Measurements from ENCODE around the gene NPPC. TPM values are rescaled to one million over a fixed set of nuclear protein-coding genes. Genes with fewer than 3 reads are reported as not detected.

Gene NPPC
- total RNA-seq, 1 experiment from 2014 or later, result 0.98 TPM

DNA sequence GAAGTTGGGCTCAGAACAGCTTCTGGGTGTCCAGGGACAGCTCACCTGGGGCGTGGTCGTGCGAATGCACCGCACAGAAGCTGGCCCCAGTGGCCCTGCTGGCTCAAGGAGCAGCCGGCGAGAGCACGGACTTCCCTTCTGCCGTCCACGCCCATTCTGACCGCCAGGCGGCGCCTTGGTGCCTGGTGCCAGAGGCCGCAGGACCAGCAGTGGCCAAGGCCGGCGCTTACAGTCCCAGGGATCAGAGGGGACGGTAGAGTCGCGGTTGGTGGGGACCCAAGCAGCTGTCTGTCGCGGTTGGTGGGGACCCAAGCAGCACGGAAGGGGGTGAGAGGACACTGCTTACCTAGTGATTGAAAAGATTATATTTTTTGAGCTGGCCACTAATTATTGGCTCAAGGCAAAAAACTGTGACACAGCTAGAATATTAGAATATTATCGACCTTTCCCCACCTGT lies 25.7 kb downstream of the NPPC start:
- CTCF ChIA-PET, result interaction anchor here (0.6 to 3.9 kb wide), 96 partner anchors 9 to 622 kb away, joined by 3 to 70 read pairs (median 4); partner anchors contain the start of genes COPS7B and NPPC
- Mint-ChIP-seq H3K4me3 (peak overlapping the region; percentile 34; the same call in 1 of the 2 replicates), H3K4me1 (peaks cover 3% of the 10 kb centered on the region; the same call in 1 of the 2 replicates), H3K9me3 (no peaks in the 10 kb centered on the region), H3K27me3 (ENCODE audit: low read depth) (no peaks in the 10 kb centered on the region), H3K36me3 (no peaks in the 10 kb centered on the region), H3K27ac (no peak overlapping the region)
- DNase-seq (ENCODE audit: low spot score) (peak; percentile 98), ATAC-seq (peak; percentile 95)
- POLR2A ChIA-PET, result no interaction called here
- TF ChIP-seq, protein P1, sequence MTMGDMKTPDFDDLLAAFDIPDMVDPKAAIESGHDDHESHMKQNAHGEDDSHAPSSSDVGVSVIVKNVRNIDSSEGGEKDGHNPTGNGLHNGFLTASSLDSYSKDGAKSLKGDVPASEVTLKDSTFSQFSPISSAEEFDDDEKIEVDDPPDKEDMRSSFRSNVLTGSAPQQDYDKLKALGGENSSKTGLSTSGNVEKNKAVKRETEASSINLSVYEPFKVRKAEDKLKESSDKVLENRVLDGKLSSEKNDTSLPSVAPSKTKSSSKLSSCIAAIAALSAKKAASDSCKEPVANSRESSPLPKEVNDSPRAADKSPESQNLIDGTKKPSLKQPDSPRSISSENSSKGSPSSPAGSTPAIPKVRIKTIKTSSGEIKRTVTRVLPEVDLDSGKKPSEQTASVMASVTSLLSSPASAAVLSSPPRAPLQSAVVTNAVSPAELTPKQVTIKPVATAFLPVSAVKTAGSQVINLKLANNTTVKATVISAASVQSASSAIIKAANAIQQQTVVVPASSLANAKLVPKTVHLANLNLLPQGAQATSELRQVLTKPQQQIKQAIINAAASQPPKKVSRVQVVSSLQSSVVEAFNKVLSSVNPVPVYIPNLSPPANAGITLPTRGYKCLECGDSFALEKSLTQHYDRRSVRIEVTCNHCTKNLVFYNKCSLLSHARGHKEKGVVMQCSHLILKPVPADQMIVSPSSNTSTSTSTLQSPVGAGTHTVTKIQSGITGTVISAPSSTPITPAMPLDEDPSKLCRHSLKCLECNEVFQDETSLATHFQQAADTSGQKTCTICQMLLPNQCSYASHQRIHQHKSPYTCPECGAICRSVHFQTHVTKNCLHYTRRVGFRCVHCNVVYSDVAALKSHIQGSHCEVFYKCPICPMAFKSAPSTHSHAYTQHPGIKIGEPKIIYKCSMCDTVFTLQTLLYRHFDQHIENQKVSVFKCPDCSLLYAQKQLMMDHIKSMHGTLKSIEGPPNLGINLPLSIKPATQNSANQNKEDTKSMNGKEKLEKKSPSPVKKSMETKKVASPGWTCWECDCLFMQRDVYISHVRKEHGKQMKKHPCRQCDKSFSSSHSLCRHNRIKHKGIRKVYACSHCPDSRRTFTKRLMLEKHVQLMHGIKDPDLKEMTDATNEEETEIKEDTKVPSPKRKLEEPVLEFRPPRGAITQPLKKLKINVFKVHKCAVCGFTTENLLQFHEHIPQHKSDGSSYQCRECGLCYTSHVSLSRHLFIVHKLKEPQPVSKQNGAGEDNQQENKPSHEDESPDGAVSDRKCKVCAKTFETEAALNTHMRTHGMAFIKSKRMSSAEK (CRISPR knock-in tag; IDR thresholded peaks at IDR 0.05; ENCODE audit: borderline replicate concordance), result no peak
- TF ChIP-seq JUN (CRISPR knock-in tag; IDR thresholded peaks at IDR 0.05) (no peak), ZNF396 (CRISPR knock-in tag; IDR thresholded peaks at IDR 0.05; ENCODE audit: borderline replicate concordance) (no peak), ZNF423 (CRISPR knock-in tag; IDR thresholded peaks at IDR 0.05) (no peak), ELF4 (CRISPR knock-in tag; IDR thresholded peaks at IDR 0.05; ENCODE audit: low read depth) (no peak), ZNF121 (CRISPR knock-in tag; IDR thresholded peaks at IDR 0.05) (no peak), ZNF263 (CRISPR knock-in tag; IDR thresholded peaks at IDR 0.05; ENCODE audit: low read depth) (no peak), KAT7 (CRISPR knock-in tag; IDR thresholded peaks at IDR 0.05; ENCODE audit: borderline replicate concordance) (no peak), ZNF317 (CRISPR knock-in tag; IDR thresholded peaks at IDR 0.05; ENCODE audit: borderline replicate concordance, low read depth) (no peak), TP53 (CRISPR knock-in tag; IDR thresholded peaks at IDR 0.05) (no peak), ZNF219 (CRISPR knock-in tag; IDR thresholded peaks at IDR 0.05; ENCODE audit: borderline replicate concordance) (no peak), ZNF138 (CRISPR knock-in tag; conservative IDR thresholded peaks at IDR 0.05) (no peak), ZNF671 (CRISPR knock-in tag; IDR thresholded peaks at IDR 0.05) (no peak), SP1 (CRISPR knock-in tag; conservative IDR thresholded peaks at IDR 0.05) (peak; percentile 48), NR2C2 (CRISPR knock-in tag; IDR thresholded peaks at IDR 0.05) (no peak), PRRX2 (CRISPR knock-in tag; IDR thresholded peaks at IDR 0.05) (0 out of 2 replicates have a peak, but pooled peaks have one; percentile 36)
- TF ChIP-seq, protein P2, sequence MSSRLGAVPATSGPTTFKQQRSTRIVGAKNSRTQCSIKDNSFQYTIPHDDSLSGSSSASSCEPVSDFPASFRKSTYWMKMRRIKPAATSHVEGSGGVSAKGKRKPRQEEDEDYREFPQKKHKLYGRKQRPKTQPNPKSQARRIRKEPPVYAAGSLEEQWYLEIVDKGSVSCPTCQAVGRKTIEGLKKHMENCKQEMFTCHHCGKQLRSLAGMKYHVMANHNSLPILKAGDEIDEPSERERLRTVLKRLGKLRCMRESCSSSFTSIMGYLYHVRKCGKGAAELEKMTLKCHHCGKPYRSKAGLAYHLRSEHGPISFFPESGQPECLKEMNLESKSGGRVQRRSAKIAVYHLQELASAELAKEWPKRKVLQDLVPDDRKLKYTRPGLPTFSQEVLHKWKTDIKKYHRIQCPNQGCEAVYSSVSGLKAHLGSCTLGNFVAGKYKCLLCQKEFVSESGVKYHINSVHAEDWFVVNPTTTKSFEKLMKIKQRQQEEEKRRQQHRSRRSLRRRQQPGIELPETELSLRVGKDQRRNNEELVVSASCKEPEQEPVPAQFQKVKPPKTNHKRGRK (CRISPR knock-in tag; IDR thresholded peaks at IDR 0.05; ENCODE audit: borderline replicate concordance), result no peak
- TF ChIP-seq, protein P3, sequence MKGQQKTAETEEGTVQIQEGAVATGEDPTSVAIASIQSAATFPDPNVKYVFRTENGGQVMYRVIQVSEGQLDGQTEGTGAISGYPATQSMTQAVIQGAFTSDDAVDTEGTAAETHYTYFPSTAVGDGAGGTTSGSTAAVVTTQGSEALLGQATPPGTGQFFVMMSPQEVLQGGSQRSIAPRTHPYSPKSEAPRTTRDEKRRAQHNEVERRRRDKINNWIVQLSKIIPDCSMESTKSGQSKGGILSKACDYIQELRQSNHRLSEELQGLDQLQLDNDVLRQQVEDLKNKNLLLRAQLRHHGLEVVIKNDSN (CRISPR knock-in tag; IDR thresholded peaks at IDR 0.05), result no peak
- TF ChIP-seq, protein P4, sequence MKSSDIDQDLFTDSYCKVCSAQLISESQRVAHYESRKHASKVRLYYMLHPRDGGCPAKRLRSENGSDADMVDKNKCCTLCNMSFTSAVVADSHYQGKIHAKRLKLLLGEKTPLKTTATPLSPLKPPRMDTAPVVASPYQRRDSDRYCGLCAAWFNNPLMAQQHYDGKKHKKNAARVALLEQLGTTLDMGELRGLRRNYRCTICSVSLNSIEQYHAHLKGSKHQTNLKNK (CRISPR knock-in tag; IDR thresholded peaks at IDR 0.05), result no peak
- TF ChIP-seq, protein P5, sequence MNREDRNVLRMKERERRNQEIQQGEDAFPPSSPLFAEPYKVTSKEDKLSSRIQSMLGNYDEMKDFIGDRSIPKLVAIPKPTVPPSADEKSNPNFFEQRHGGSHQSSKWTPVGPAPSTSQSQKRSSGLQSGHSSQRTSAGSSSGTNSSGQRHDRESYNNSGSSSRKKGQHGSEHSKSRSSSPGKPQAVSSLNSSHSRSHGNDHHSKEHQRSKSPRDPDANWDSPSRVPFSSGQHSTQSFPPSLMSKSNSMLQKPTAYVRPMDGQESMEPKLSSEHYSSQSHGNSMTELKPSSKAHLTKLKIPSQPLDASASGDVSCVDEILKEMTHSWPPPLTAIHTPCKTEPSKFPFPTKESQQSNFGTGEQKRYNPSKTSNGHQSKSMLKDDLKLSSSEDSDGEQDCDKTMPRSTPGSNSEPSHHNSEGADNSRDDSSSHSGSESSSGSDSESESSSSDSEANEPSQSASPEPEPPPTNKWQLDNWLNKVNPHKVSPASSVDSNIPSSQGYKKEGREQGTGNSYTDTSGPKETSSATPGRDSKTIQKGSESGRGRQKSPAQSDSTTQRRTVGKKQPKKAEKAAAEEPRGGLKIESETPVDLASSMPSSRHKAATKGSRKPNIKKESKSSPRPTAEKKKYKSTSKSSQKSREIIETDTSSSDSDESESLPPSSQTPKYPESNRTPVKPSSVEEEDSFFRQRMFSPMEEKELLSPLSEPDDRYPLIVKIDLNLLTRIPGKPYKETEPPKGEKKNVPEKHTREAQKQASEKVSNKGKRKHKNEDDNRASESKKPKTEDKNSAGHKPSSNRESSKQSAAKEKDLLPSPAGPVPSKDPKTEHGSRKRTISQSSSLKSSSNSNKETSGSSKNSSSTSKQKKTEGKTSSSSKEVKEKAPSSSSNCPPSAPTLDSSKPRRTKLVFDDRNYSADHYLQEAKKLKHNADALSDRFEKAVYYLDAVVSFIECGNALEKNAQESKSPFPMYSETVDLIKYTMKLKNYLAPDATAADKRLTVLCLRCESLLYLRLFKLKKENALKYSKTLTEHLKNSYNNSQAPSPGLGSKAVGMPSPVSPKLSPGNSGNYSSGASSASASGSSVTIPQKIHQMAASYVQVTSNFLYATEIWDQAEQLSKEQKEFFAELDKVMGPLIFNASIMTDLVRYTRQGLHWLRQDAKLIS (CRISPR knock-in tag; IDR thresholded peaks at IDR 0.05; ENCODE audit: borderline replicate concordance), result no peak
- TF ChIP-seq, protein P6, sequence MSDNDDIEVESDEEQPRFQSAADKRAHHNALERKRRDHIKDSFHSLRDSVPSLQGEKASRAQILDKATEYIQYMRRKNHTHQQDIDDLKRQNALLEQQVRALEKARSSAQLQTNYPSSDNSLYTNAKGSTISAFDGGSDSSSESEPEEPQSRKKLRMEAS (CRISPR knock-in tag; IDR thresholded peaks at IDR 0.05), result no peak
- TF ChIP-seq, protein P7, sequence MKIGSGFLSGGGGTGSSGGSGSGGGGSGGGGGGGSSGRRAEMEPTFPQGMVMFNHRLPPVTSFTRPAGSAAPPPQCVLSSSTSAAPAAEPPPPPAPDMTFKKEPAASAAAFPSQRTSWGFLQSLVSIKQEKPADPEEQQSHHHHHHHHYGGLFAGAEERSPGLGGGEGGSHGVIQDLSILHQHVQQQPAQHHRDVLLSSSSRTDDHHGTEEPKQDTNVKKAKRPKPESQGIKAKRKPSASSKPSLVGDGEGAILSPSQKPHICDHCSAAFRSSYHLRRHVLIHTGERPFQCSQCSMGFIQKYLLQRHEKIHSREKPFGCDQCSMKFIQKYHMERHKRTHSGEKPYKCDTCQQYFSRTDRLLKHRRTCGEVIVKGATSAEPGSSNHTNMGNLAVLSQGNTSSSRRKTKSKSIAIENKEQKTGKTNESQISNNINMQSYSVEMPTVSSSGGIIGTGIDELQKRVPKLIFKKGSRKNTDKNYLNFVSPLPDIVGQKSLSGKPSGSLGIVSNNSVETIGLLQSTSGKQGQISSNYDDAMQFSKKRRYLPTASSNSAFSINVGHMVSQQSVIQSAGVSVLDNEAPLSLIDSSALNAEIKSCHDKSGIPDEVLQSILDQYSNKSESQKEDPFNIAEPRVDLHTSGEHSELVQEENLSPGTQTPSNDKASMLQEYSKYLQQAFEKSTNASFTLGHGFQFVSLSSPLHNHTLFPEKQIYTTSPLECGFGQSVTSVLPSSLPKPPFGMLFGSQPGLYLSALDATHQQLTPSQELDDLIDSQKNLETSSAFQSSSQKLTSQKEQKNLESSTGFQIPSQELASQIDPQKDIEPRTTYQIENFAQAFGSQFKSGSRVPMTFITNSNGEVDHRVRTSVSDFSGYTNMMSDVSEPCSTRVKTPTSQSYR (CRISPR knock-in tag; IDR thresholded peaks at IDR 0.05), result no peak
- TF ChIP-seq, protein P8, sequence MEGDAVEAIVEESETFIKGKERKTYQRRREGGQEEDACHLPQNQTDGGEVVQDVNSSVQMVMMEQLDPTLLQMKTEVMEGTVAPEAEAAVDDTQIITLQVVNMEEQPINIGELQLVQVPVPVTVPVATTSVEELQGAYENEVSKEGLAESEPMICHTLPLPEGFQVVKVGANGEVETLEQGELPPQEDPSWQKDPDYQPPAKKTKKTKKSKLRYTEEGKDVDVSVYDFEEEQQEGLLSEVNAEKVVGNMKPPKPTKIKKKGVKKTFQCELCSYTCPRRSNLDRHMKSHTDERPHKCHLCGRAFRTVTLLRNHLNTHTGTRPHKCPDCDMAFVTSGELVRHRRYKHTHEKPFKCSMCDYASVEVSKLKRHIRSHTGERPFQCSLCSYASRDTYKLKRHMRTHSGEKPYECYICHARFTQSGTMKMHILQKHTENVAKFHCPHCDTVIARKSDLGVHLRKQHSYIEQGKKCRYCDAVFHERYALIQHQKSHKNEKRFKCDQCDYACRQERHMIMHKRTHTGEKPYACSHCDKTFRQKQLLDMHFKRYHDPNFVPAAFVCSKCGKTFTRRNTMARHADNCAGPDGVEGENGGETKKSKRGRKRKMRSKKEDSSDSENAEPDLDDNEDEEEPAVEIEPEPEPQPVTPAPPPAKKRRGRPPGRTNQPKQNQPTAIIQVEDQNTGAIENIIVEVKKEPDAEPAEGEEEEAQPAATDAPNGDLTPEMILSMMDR (IDR thresholded peaks at IDR 0.05), result peak; percentile 94
